KOPT-K1 (cell line): ENCODE data around the gene YBX2.

Experiments
- H3K27ac ChIP-seq: fragments of 200-600 bp; sonication (generic); 2 replicates; pipeline ENCODE4 v1.5.1; 2016; ENCODE audit warnings: antibody characterized with exemption, mild to moderate bottlenecking, low read depth, low read length; ENCODE audit not compliant: poor library complexity, severe bottlenecking
- H3K36me3 ChIP-seq: fragments of 200-600 bp; sonication (generic); 2 replicates; pipeline ENCODE4 v1.5.1; 2017; ENCODE audit warnings: antibody characterized with exemption, mild to moderate bottlenecking, low read length, moderate library complexity; ENCODE audit not compliant: insufficient read depth
- H3K9me3 ChIP-seq: fragments of 200-600 bp; sonication (generic); 2 replicates; pipeline ENCODE4 v1.5.1; 2017; ENCODE audit warnings: antibody characterized with exemption, low read length, mild to moderate bottlenecking; ENCODE audit not compliant: insufficient read depth, poor library complexity, severe bottlenecking

Gene YBX2

GRCh38 chr17:7280519-7281073 lies 13.8 kb downstream of the YBX2 start:
- Histone ChIP-seq H3K27ac (no peak overlapping the region), H3K9me3 (no peaks in the 10 kb centered on the region), H3K36me3 (no peaks in the 10 kb centered on the region)

GRCh38 chr17:7279448-7279847 lies 15.0 kb downstream of the YBX2 start:
- no peaks in the 10 kb centered on the region for H3K36me3 ChIP-seq
- H3K9me3 ChIP-seq = no peaks in the 10 kb centered on the region
- no peak overlapping the region for H3K27ac ChIP-seq

DNA sequence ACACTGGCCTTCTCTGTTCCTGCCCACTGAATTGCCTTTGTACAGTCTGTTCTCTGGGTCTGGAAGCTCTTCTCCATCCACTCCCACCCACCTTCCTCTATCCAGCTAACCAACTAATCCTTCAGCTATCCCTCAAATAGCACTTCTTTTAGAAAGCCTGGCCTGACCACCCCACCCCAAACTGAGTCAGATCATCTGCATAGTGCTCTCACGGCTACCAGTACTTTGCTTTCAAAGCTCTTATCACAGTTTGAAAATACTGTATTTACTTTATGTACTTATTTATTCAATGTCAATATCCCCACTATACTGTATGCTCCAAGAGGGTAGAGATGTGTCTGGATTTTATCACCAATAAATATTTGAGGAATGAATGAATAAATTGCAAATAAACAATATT lies 27.7 kb downstream of the YBX2 start:
- no peak overlapping the region for H3K27ac ChIP-seq

GRCh38 chr17:7263801-7264078 lies 30.7 kb downstream of the YBX2 start:
- H3K9me3 ChIP-seq = no peaks in the 10 kb centered on the region
- H3K36me3 ChIP-seq = peaks cover 20% of the 10 kb centered on the region
- no peak overlapping the region for H3K27ac ChIP-seq

More for the DNA sequence above, 27.7 kb downstream of the YBX2 start:
- no peaks in the 10 kb centered on the region for H3K9me3 ChIP-seq
- no peaks in the 10 kb centered on the region for H3K36me3 ChIP-seq

GRCh38 chr17:7262935-7263800 lies 31.3 kb downstream of the YBX2 start:
- Histone ChIP-seq H3K36me3 (peaks cover 26% of the 10 kb centered on the region), H3K9me3 (no peaks in the 10 kb centered on the region), H3K27ac (no peak overlapping the region)

DNA sequence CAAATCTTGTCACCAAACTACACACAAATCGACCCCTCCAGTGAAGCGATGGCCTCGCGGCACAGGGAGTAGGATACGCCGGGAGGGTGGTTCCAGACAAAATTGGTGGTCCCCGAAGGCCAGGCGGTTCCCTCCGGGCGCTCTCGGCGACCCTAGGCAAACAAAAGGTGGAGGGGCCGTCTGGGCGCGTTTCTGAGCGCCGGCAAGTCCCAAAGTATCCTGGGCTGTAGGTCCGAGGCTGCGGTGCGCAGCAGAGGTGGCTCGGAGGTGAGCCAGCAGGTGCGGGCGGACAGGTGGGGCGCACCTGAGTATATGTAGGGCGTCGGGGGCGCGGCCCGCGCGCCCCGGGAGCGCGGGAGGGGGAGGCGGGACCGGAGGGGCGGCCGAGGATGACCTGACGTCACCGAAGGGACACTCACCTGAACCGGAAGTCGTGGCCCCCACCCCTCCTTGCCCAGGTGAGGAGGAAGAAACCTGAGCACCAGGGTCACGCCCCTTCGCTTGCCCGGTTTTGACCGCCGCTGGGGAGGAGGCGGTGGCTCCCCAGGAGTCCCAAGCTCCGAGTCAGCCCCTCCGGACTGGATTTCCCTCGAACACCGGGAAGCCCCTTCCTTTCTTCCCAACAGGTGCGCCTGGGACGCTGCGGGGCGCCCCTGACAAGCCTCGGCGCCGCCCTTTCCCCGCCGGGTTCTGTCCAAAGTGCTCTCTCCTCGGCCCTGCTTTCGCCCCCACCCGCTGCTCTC lies 32.1 kb downstream of the YBX2 start, which contains the start of gene CLDN7:
CLDN7 (minus strand) TSS at position 287 of the 743 bp plus-strand sequence. CDS start 435 bp downstream, outside the sequence.
- Histone ChIP-seq H3K9me3 (no peaks in the 10 kb centered on the region), H3K36me3 (peaks cover 34% of the 10 kb centered on the region), H3K27ac (no peak within 1 kb of the TSS)

- H3K36me3 ChIP-seq = peaks cover 41% of the 10 kb centered on the region
- H3K27ac ChIP-seq = no peak overlapping the region
- H3K9me3 ChIP-seq = no peaks in the 10 kb centered on the region
Observed at GRCh38 chr17:7261379-7262191, 32.9 kb downstream of the YBX2 start.

DNA sequence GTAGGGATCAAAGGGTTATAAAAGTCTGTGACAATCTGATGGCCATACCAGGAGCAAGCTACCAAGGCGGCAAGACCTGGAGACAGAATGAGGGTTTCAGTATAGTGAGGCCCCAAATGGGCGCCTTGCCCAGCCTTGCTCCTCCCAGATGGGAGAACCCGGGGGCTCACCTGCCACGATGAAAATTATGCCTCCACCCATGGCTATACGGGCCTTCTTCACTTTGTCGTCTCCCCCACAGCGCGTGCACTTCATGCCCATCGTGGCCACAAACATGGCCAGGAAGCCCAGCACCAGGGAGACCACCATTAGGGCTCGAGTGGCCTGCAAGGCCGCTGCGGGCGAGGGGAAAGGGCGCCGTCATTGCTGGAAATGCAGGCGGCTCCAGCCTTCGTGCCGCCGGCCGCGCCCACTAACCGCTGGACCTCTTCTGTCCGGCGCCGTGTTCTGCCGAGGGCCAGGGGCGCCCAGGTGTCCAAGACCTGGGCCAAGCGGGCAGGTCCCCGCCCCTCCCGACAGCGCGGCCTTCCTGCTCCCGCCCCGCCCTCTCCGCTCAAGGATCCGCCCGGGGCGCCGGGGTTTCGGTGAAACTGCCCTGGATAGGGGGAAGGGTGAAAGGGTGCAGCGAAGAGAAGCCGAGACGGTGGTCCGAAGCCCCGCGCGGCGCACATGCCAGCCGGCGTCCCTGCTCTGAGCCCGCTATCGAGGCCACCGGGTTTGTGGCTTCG lies 33.6 kb downstream of the YBX2 start:
- no peak overlapping the region for H3K27ac ChIP-seq

DNA sequence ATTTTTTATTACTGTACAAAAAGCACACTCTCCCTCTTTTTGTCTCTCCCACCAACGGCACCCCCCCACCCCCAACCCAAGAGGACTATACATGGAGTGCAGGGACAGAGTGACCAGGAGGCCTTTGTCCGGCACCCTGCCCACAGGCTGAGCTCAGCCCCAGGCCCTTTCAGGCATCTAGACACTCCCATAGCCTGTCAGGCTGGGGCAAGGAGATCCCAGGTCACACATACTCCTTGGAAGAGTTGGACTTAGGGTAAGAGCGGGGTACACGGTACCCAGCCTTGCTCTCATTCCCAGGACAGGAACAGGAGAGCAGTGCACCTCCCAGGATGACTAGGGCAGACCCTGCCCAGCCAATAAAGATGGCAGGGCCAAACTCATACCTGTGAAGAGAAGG lies 34.3 kb downstream of the YBX2 start:
- Histone ChIP-seq H3K36me3 (peaks cover 56% of the 10 kb centered on the region), H3K27ac (no peak overlapping the region), H3K9me3 (no peaks in the 10 kb centered on the region)

More for the DNA sequence above, 33.6 kb downstream of the YBX2 start:
- no peaks in the 10 kb centered on the region for H3K9me3 ChIP-seq
- peaks cover 49% of the 10 kb centered on the region for H3K36me3 ChIP-seq

DNA sequence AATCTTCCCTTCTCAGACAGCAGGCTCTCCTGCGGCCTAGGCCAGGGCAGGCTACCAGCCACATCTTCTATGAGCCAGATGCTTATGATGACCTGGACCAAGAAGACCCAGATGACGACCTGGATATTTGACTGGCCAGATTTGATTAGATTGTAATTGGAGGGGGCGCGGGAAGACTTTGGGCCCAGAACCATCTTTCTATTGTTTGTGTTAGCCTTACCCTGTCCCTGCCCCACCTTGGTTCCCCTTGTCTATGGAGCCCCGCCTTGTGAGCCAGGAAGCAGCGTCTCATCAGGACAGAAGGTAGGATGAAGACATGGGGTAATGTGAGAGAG lies 34.9 kb downstream of the YBX2 start:
- Histone ChIP-seq H3K27ac (no peak overlapping the region), H3K9me3 (no peaks in the 10 kb centered on the region), H3K36me3 (peaks cover 62% of the 10 kb centered on the region)

- Histone ChIP-seq H3K36me3 (peaks cover 68% of the 10 kb centered on the region), H3K9me3 (no peaks in the 10 kb centered on the region), H3K27ac (no peak overlapping the region)
Observed at GRCh38 chr17:7258731-7259554, 35.5 kb downstream of the YBX2 start.

- Histone ChIP-seq H3K36me3 (peaks cover 69% of the 10 kb centered on the region), H3K9me3 (no peaks in the 10 kb centered on the region), H3K27ac (no peak overlapping the region)
Observed at GRCh38 chr17:7256766-7257456, 37.5 kb downstream of the YBX2 start.

DNA sequence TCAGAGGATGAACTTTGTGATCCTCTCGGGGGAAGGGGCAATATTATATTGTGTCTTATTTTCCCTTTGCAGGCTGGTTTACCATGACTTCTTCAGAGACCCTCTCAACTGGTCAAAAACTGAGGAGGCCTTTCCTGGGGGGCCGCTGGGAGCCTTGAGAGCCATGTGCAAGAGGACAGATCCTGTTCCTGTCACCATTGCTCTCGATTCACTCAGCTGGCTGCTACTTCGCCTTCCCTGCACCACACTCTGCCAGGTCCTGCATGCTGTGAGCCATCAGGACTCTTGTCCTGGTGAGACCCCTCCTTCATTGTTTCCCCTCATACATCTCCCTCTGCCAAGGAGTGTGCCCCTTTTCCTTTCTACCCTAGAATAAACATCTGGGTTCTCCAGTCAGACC lies 39.9 kb downstream of the YBX2 start:
- no peaks in the 10 kb centered on the region for H3K9me3 ChIP-seq
- no peak overlapping the region for H3K27ac ChIP-seq
- peaks cover 57% of the 10 kb centered on the region for H3K36me3 ChIP-seq
